GM19452 (cell line): ENCODE measurements around the gene LTBP1.

Experiments used
- ATAC-seq: cut with Tn5 transposase; IDR thresholded peaks from one replicate; pipeline ENCODE4 v1.9.1; 2021; ENCODE audit not compliant: unreplicated experiment

LTBP1 gene

GRCh38 chr2:33108483-33109443, 162.0 kb downstream of the LTBP1 start:
- no peak for ATAC-seq

DNA sequence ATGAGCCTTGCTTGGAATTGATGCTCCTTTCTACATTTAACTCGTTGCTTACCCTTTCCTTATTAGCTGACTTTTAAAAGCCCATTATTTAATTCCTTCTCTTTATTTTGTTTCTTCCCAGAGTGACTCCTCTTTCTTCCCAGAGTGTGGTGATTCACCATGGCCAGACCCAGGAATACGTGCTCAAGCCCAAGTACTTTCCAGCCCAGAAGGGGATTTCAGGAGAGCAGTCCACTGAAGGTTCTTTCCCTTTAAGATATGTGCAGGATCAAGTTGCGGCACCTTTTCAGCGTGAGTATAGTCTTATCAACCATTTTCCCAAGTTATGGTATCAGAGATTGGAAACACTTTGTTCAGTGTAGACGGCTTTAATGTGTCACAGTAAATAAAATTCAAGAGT, 163.7 kb downstream of the LTBP1 start:
- ATAC-seq, result no peak

GRCh38 chr2:33111002-33111446, 164.3 kb downstream of the LTBP1 start:
- no peak for ATAC-seq

- no peak for ATAC-seq
These were observed 168.4 kb downstream of the LTBP1 start for GRCh38 chr2:33115196-33115595.

- ATAC-seq, result no peak
These were observed 169.0 kb downstream of the LTBP1 start for GRCh38 chr2:33115728-33116127.

- ATAC-seq, result no peak
These were observed 170.0 kb downstream of the LTBP1 start for GRCh38 chr2:33116799-33117198.

DNA sequence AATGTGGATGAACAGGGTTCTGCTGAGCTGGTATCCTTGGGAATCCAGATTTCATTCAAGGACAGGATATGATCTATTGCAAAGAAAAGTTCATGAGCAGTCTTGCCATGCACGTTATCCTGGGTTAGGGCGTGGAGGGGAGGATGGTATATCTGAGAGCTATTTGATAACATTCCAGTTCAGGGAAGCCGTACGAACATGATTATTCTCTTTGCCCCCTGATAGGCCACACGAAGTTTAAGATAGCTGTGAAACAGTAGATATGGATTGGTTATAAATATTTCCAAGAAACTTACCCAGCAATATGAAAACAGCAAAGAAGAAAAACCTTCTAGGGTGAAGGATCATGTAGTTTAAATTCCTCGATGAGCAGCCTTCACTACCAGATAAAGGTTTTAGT, 171.9 kb downstream of the LTBP1 start:
- no peak for ATAC-seq

- no peak for ATAC-seq
These were observed 174.7 kb downstream of the LTBP1 start for GRCh38 chr2:33121416-33121815.

- no peak for ATAC-seq
These were observed 175.2 kb downstream of the LTBP1 start for GRCh38 chr2:33121925-33122324.

- ATAC-seq, result no peak
These were observed 176.0 kb downstream of the LTBP1 start for GRCh38 chr2:33122726-33123125.

- ATAC-seq, result no peak
These were observed 176.5 kb downstream of the LTBP1 start for GRCh38 chr2:33123216-33123615.

DNA sequence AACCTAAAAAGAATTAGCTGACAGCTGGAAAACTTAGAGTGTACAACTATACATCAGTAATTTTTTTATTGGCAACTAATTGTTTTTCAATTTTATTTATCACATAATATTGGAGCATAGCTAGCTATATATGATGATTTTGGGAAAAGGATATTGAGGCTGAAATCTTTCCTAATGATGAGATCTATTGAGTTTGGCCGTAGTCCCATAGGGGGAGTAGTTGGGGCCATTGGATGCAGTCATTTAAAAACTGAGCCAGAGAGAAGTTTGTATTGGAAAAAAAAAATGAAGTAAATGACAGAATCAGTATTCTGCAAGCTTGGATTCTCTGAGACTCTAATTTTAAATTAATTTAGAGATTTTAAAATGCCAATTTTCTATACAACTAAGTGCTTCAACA, 179.8 kb downstream of the LTBP1 start:
- no peak for ATAC-seq

DNA sequence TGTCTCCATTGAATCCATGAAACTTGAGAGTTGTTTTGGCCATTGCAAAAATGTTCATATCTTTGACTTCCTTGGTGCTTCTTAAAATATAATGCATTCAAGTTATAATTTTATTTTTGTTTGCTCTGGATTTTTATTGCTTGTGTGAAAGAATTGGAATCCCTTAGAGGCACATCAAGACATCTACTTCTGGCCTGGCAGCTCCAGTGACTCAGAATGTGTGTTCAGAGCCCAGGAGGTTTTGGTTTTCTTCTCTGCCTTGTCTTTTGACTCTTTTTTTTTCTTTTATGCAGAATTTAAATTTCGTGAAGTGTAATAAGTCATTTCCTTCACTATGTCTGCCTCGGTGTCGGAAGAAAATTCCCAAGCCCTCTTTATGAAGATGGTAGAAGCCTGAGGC, 180.2 kb downstream of the LTBP1 start:
- ATAC-seq, result no peak

GRCh38 chr2:33129263-33130053, 182.7 kb downstream of the LTBP1 start:
- ATAC-seq, result no peak

GRCh38 chr2:33130054-33130447, 183.3 kb downstream of the LTBP1 start:
- ATAC-seq, result no peak

GRCh38 chr2:33130544-33130943, 183.8 kb downstream of the LTBP1 start:
- no peak for ATAC-seq

GRCh38 chr2:33131111-33131510, 184.4 kb downstream of the LTBP1 start:
- ATAC-seq, result no peak

GRCh38 chr2:33131749-33132148, 185.0 kb downstream of the LTBP1 start:
- no peak for ATAC-seq

GRCh38 chr2:33133454-33133952, 186.8 kb downstream of the LTBP1 start:
- no peak for ATAC-seq

GRCh38 chr2:33134086-33134771, 187.5 kb downstream of the LTBP1 start:
- no peak for ATAC-seq
